ENCODE data around the gene NKX1-2. TPM values are rescaled to one million over a fixed set of nuclear protein-coding genes. Genes with fewer than 3 reads are reported as not detected.

Gene NKX1-2
- total RNA-seq, 1 experiment from 2014 or later = 0.36 TPM

- ChIA-PET POLR2A (ENCODE audit: unreplicated experiment) (interaction anchor here (0.5 to 0.7 kb wide), 2 partner anchors 24 to 1290 kb away, joined by 3 read pairs; no protein-coding TSS in a partner anchor), CTCF (interaction anchor here (0.6 to 0.7 kb wide), 2 partner anchors 23 to 1597 kb away, joined by 3 to 4 read pairs; no protein-coding TSS in a partner anchor)
- H3K4me3 ChIP-seq (ENCODE audit: low read length) = peak within 1 kb of the TSS; percentile 92
- intact Hi-C loops (cut with micrococcal nuclease) = no loop called here
- peak; percentile 90 for ATAC-seq
- H4K20me1 ChIP-seq (ENCODE audit: low read length) = peaks cover 23% of the 10 kb centered on the region
- peak within 1 kb of the TSS; percentile 86 for H2AFZ ChIP-seq (ENCODE audit: low read length)
- H3K9me2 ChIP-seq (replicated peaks; ENCODE audit: low read length) = no peaks in the 10 kb centered on the region
- H3K4me2 ChIP-seq (ENCODE audit: low read length) = peak within 1 kb of the TSS; percentile 84
- H3K27me3 ChIP-seq (ENCODE audit: low read length) = no peaks in the 10 kb centered on the region
- peak; percentile 92 for DNase-seq
- no peaks in the 10 kb centered on the region for H3K9me3 ChIP-seq (ENCODE audit: low read length)
- BruUV-seq (replicated peaks) = no TSS peak
- no peaks in the 10 kb centered on the region for H3F3A ChIP-seq (ENCODE audit: low read length, unreplicated experiment)
- TF ChIP-seq EZH2phosphoT487 (IDR thresholded peaks at IDR 0.05; ENCODE audit: borderline replicate concordance, low read length) (no peak), EZH2 (IDR thresholded peaks at IDR 0.05; ENCODE audit: low read length, unreplicated experiment) (no peak), CTCF (conservative IDR thresholded peaks at IDR 0.05; ENCODE audit: low read depth, low read length) (0 out of 2 replicates have a peak, but pooled peaks have one; percentile 21)
- no peaks in the 10 kb centered on the region for H3K36me3 ChIP-seq (ENCODE audit: low read depth, low read length)
- H3K79me2 ChIP-seq (ENCODE audit: low read length) = peaks cover 42% of the 10 kb centered on the region
- peak within 1 kb of the TSS; percentile 48 for H3K27ac ChIP-seq (ENCODE audit: low read length)
- peaks cover 14% of the 10 kb centered on the region for H3K4me1 ChIP-seq (ENCODE audit: insufficient read depth, low read length)
- peak within 1 kb of the TSS; percentile 83 for H3K9ac ChIP-seq (ENCODE audit: low read length)
Observed at GRCh38 chr10:124418726-124419501, 30.9 kb downstream of the NKX1-2 start, which contains the start of gene OAT. TSS of gene OAT (minus strand) at chr10:124418923. CDS start at chr10:124412171, 6,752 bp downstream.

- no peaks in the 10 kb centered on the region for H3K27me3 ChIP-seq (ENCODE audit: low read length)
- H2AFZ ChIP-seq (ENCODE audit: low read length) = no peak overlapping the region
- BruUV-seq (replicated peaks) = no TSS peak
- peak overlapping the region; percentile 83 for H3K9ac ChIP-seq (ENCODE audit: low read length)
- peaks cover 50% of the 10 kb centered on the region for H3K79me2 ChIP-seq (ENCODE audit: low read length)
- ATAC-seq (peak; percentile 54), DNase-seq (peak; percentile 25)
- no peaks in the 10 kb centered on the region for H3K9me2 ChIP-seq (replicated peaks; ENCODE audit: low read length)
- CTCF ChIA-PET = interaction anchor here (0.6 to 0.7 kb wide), 2 partner anchors 22 to 1598 kb away, joined by 3 to 4 read pairs; no protein-coding TSS in a partner anchor
- H3K4me1 ChIP-seq (ENCODE audit: insufficient read depth, low read length) = peaks cover 14% of the 10 kb centered on the region
- H3K9me3 ChIP-seq (ENCODE audit: low read length) = no peaks in the 10 kb centered on the region
- TF ChIP-seq EZH2 (IDR thresholded peaks at IDR 0.05; ENCODE audit: low read length, unreplicated experiment) = no peak
- POLR2A ChIA-PET (ENCODE audit: unreplicated experiment) = no interaction called here
- peak overlapping the region; percentile 48 for H3K27ac ChIP-seq (ENCODE audit: low read length)
- no peaks in the 10 kb centered on the region for H3K36me3 ChIP-seq (ENCODE audit: low read depth, low read length)
- H3K4me2 ChIP-seq (ENCODE audit: low read length) = peak overlapping the region; percentile 84
- H4K20me1 ChIP-seq (ENCODE audit: low read length) = peaks cover 24% of the 10 kb centered on the region
- intact Hi-C loops (cut with micrococcal nuclease) = no loop called here
- H3F3A ChIP-seq (ENCODE audit: low read length, unreplicated experiment) = no peaks in the 10 kb centered on the region
- H3K4me3 ChIP-seq (ENCODE audit: low read length) = peak overlapping the region; percentile 92
Observed at GRCh38 chr10:124417895-124418725, 31.7 kb downstream of the NKX1-2 start.

- H3K4me3 ChIP-seq (ENCODE audit: low read length) = peak overlapping the region; percentile 92
- CTCF ChIA-PET = interaction anchor here (0.6 kb wide), 1 partner anchor 18 kb away, joined by 10 read pairs; no protein-coding TSS in a partner anchor
- no peak overlapping the region for H2AFZ ChIP-seq (ENCODE audit: low read length)
- H3K9me3 ChIP-seq (ENCODE audit: low read length) = no peaks in the 10 kb centered on the region
- H3K4me2 ChIP-seq (ENCODE audit: low read length) = peak overlapping the region; percentile 84
- peak overlapping the region; percentile 83 for H3K9ac ChIP-seq (ENCODE audit: low read length)
- ATAC-seq = 0 out of 2 replicates have a peak, but pooled peaks have one; percentile 4
- peak overlapping the region; percentile 50 for H3K27ac ChIP-seq (ENCODE audit: low read length)
- no peaks in the 10 kb centered on the region for H3K27me3 ChIP-seq (ENCODE audit: low read length)
- peaks cover 59% of the 10 kb centered on the region for H3K79me2 ChIP-seq (ENCODE audit: low read length)
- peaks cover 27% of the 10 kb centered on the region for H4K20me1 ChIP-seq (ENCODE audit: low read length)
- DNase-seq = peak; percentile 83
- H3K4me1 ChIP-seq (ENCODE audit: insufficient read depth, low read length) = peaks cover 14% of the 10 kb centered on the region
- H3F3A ChIP-seq (ENCODE audit: low read length, unreplicated experiment) = no peaks in the 10 kb centered on the region
- BruUV-seq (replicated peaks) = no TSS peak
- POLR2A ChIA-PET (ENCODE audit: unreplicated experiment) = no interaction called here
- no peaks in the 10 kb centered on the region; the same call in 1 of the 2 replicates for H3K36me3 ChIP-seq (ENCODE audit: low read depth, low read length)
- H3K9me2 ChIP-seq (replicated peaks; ENCODE audit: low read length) = no peaks in the 10 kb centered on the region
- intact Hi-C loops (cut with micrococcal nuclease) = loop anchor here (1.0 kb wide), 1 partner anchor 46 kb away; no protein-coding TSS in a partner anchor
- TF ChIP-seq EZH2 (IDR thresholded peaks at IDR 0.05; ENCODE audit: low read length, unreplicated experiment) (no peak), EZH2phosphoT487 (IDR thresholded peaks at IDR 0.05; ENCODE audit: borderline replicate concordance, low read length) (no peak), CTCF (conservative IDR thresholded peaks at IDR 0.05; ENCODE audit: low read depth, low read length) (no peak)
Observed at GRCh38 chr10:124416733-124417132, 33.1 kb downstream of the NKX1-2 start.
